SK-N-SH treated with all-trans-retinoic acid at 6 μM for 48 hours (cell line): ENCODE data around the gene PPA2.

Experiments
- ATAC-seq: fragments of 200-7000 bp; cut with Tn5 transposase; 3 replicates; pipeline ENCODE4 v1.9.1; 2020; ENCODE audit warnings: mild to moderate bottlenecking, moderate library complexity
- ARNTL ChIP-seq: fragments of 450-650 bp; formaldehyde crosslinking; IDR thresholded peaks from 2 replicates; pipeline ENCODE4 v1.5.0; 2020; ENCODE audit warnings: low read depth, mild to moderate bottlenecking, moderate library complexity, borderline replicate concordance
- BACH2 ChIP-seq: fragments of 250-450 bp; sonication (Bioruptor Pico); IDR thresholded peaks from 2 replicates; pipeline ENCODE4 v1.9.0; 2021; ENCODE audit warnings: mild to moderate bottlenecking, borderline replicate concordance
- CREB5 ChIP-seq: fragments of 250-450 bp; sonication (Bioruptor Pico); IDR thresholded peaks from 2 replicates; pipeline ENCODE4 v1.5.1; 2020; ENCODE audit warnings: low read depth, mild to moderate bottlenecking, moderate library complexity
- CSDC2 ChIP-seq: fragments of 250-450 bp; sonication (Bioruptor Pico); IDR thresholded peaks from 2 replicates; pipeline ENCODE4 v1.5.0; 2020; ENCODE audit warnings: mild to moderate bottlenecking, moderate library complexity
- ESRRG ChIP-seq: fragments of 250-450 bp; sonication (Bioruptor Pico); IDR thresholded peaks from 2 replicates; pipeline ENCODE4 v1.6.1; 2021; ENCODE audit warnings: mild to moderate bottlenecking
- GLIS3 ChIP-seq: fragments of 250-450 bp; sonication (Bioruptor Pico); IDR thresholded peaks from 2 replicates; pipeline ENCODE4 v1.5.0; 2020; ENCODE audit warnings: mild to moderate bottlenecking, moderate library complexity
- ISL1 ChIP-seq: fragments of 250-450 bp; sonication (Bioruptor Pico); IDR thresholded peaks from 2 replicates; pipeline ENCODE4 v2.1.2; 2022; ENCODE audit warnings: mild to moderate bottlenecking, moderate library complexity
- OSR1 ChIP-seq: fragments of 250-450 bp; sonication (Bioruptor Pico); IDR thresholded peaks from 2 replicates; pipeline ENCODE4 v1.8.0; 2022; ENCODE audit warnings: moderate library complexity, mild to moderate bottlenecking, inconsistent platforms
- POU6F1 ChIP-seq: fragments of 250-450 bp; sonication (Bioruptor Pico); IDR thresholded peaks from 2 replicates; pipeline ENCODE4 v1.8.0; 2021; ENCODE audit warnings: low read depth, mild to moderate bottlenecking, moderate library complexity, borderline replicate concordance
- RARB ChIP-seq: fragments of 250-450 bp; sonication (Bioruptor Pico); IDR thresholded peaks from 2 replicates; pipeline ENCODE4 v1.8.0; 2021; ENCODE audit warnings: mild to moderate bottlenecking, moderate library complexity
- SNAI2 ChIP-seq: fragments of 250-450 bp; sonication (Bioruptor Pico); IDR thresholded peaks from 2 replicates; pipeline ENCODE4 v1.5.0; 2020; ENCODE audit warnings: mild to moderate bottlenecking, moderate library complexity
- TOX ChIP-seq: fragments of 250-450 bp; sonication (Bioruptor Pico); IDR thresholded peaks from 2 replicates; pipeline ENCODE4 v1.8.0; 2021; ENCODE audit warnings: mild to moderate bottlenecking, moderate library complexity, borderline replicate concordance
- ZFP3 ChIP-seq: fragments of 250-450 bp; sonication (Bioruptor Pico); IDR thresholded peaks from 2 replicates; pipeline ENCODE4 v1.5.0; 2020; ENCODE audit warnings: mild to moderate bottlenecking, moderate library complexity
- ZFP30 ChIP-seq: fragments of 450-650 bp; formaldehyde crosslinking; IDR thresholded peaks from 2 replicates; pipeline ENCODE4 v1.5.0; 2022; ENCODE audit warnings: mild to moderate bottlenecking, moderate library complexity
- ZNF70 ChIP-seq: fragments of 450-650 bp; formaldehyde crosslinking; IDR thresholded peaks from 2 replicates; pipeline ENCODE4 v1.5.0; 2020; ENCODE audit warnings: mild to moderate bottlenecking, moderate library complexity
- ZNF8 ChIP-seq: fragments of 450-650 bp; formaldehyde crosslinking; IDR thresholded peaks from 2 replicates; pipeline ENCODE4 v1.5.0; 2020; ENCODE audit warnings: mild to moderate bottlenecking, moderate library complexity
- TF ChIP-seq, protein P1 (sequence below): fragments of 250-450 bp; sonication (Bioruptor Pico); IDR thresholded peaks from 2 replicates; pipeline ENCODE4 v1.5.0; 2020; ENCODE audit warnings: mild to moderate bottlenecking, moderate library complexity
- TF ChIP-seq, protein P2 (sequence below): fragments of 250-450 bp; sonication (Bioruptor Pico); IDR thresholded peaks from 2 replicates; pipeline ENCODE4 v1.8.0; 2020; ENCODE audit warnings: mild to moderate bottlenecking, moderate library complexity, borderline replicate concordance

Gene PPA2

GRCh38 chr4:105344141-105344540 is 129.7 kb downstream of the PPA2 start:
- ATAC-seq: no peak; the same call in 2 of the 3 replicates
- TF ChIP-seq ZFP30 (CRISPR knock-in tag): no peak
- TF ChIP-seq CSDC2 (CRISPR knock-in tag): no peak
- no peak for TF ChIP-seq ZNF70 (CRISPR knock-in tag)
- no peak for TF ChIP-seq CREB5 (CRISPR knock-in tag)
- no peak for TF ChIP-seq ESRRG (CRISPR knock-in tag)

DNA sequence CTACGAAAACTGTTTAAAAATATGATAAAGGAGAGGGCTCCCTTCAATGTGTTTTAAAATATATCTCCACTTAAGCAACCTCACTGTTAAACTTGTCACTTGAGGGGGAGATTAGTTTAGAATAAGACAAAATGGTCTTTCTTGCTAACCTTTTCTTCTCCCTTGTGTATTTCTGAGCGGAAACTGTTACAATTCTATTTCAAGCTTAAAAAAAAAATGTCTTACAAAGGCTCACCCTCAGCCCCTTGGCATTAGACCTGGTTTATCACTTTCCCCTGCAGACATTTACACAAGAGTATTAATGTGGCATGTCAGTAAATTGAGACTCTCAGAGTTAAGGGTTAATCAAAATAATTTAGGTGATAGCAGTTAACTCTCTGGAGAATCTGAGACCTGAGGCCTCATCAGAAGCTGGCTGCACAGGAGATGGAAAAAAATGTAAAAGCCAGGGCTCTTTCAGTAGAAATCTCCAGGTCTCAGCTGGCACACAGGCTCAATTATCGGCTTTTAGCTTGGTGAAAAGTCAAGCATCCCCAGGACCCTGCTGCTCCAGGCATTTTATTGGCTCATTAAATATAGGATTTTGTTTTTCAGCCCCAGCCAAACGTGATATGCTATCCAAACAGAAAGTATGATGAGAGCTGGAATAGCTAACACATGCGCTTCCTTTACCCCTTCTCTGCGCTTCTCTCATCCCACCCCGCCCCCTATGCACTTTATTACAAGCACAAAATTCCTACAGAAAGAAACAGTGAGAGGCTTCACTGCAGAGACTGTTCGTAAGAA is 130.5 kb downstream of the PPA2 start:
- ATAC-seq: peak; percentile 93
- TF ChIP-seq ZNF8 (CRISPR knock-in tag): no peak
- TF ChIP-seq RARB (CRISPR knock-in tag): no peak
- TF ChIP-seq SNAI2 (CRISPR knock-in tag): no peak
- TF ChIP-seq, protein P1, sequence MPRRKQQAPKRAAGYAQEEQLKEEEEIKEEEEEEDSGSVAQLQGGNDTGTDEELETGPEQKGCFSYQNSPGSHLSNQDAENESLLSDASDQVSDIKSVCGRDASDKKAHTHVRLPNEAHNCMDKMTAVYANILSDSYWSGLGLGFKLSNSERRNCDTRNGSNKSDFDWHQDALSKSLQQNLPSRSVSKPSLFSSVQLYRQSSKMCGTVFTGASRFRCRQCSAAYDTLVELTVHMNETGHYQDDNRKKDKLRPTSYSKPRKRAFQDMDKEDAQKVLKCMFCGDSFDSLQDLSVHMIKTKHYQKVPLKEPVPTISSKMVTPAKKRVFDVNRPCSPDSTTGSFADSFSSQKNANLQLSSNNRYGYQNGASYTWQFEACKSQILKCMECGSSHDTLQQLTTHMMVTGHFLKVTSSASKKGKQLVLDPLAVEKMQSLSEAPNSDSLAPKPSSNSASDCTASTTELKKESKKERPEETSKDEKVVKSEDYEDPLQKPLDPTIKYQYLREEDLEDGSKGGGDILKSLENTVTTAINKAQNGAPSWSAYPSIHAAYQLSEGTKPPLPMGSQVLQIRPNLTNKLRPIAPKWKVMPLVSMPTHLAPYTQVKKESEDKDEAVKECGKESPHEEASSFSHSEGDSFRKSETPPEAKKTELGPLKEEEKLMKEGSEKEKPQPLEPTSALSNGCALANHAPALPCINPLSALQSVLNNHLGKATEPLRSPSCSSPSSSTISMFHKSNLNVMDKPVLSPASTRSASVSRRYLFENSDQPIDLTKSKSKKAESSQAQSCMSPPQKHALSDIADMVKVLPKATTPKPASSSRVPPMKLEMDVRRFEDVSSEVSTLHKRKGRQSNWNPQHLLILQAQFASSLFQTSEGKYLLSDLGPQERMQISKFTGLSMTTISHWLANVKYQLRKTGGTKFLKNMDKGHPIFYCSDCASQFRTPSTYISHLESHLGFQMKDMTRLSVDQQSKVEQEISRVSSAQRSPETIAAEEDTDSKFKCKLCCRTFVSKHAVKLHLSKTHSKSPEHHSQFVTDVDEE: no peak
- TF ChIP-seq BACH2: no peak
- no peak for TF ChIP-seq POU6F1

GRCh38 chr4:105329081-105329480 is 144.8 kb downstream of the PPA2 start:
- no peak for ATAC-seq
- TF ChIP-seq ZNF70 (CRISPR knock-in tag): no peak
- no peak for TF ChIP-seq ISL1 (CRISPR knock-in tag)
- no peak for TF ChIP-seq BACH2
- TF ChIP-seq CREB5 (CRISPR knock-in tag): no peak
- TF ChIP-seq, protein P1: no peak
- no peak for TF ChIP-seq CSDC2 (CRISPR knock-in tag)
- no peak for TF ChIP-seq ESRRG (CRISPR knock-in tag)
- TF ChIP-seq OSR1 (CRISPR knock-in tag): no peak
- TF ChIP-seq, protein P2, sequence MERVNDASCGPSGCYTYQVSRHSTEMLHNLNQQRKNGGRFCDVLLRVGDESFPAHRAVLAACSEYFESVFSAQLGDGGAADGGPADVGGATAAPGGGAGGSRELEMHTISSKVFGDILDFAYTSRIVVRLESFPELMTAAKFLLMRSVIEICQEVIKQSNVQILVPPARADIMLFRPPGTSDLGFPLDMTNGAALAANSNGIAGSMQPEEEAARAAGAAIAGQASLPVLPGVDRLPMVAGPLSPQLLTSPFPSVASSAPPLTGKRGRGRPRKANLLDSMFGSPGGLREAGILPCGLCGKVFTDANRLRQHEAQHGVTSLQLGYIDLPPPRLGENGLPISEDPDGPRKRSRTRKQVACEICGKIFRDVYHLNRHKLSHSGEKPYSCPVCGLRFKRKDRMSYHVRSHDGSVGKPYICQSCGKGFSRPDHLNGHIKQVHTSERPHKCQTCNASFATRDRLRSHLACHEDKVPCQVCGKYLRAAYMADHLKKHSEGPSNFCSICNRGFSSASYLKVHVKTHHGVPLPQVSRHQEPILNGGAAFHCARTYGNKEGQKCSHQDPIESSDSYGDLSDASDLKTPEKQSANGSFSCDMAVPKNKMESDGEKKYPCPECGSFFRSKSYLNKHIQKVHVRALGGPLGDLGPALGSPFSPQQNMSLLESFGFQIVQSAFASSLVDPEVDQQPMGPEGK (CRISPR knock-in tag): no peak

DNA sequence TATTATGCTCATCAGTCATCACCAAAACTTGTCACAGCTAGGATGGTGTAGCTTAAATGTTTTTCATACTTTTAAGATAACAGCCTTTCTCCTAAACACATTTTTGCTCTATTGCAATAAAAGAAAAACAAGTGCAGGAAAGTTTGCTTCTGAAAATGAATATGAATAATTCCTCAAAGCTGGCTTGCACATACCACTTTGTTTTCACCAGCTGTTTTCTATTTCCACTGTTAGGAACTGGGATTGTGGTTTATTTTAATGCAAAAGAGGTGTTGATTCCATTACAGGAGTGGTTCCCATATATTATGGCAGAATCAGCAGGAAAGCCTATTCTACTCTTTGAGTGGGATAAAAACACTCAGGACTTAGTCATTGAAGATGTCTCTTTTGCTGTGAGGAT is 145.9 kb downstream of the PPA2 start:
- TF ChIP-seq ARNTL (no peak), BACH2 (no peak), ISL1 (CRISPR knock-in tag) (no peak), ZNF70 (CRISPR knock-in tag) (no peak), ZFP3 (CRISPR knock-in tag) (no peak), ZNF8 (CRISPR knock-in tag) (no peak), TOX (no peak), GLIS3 (CRISPR knock-in tag) (no peak), CSDC2 (CRISPR knock-in tag) (no peak), RARB (CRISPR knock-in tag) (no peak), CREB5 (CRISPR knock-in tag) (no peak), OSR1 (CRISPR knock-in tag) (no peak), ZFP30 (CRISPR knock-in tag) (no peak)
- TF ChIP-seq, protein P2 (CRISPR knock-in tag): no peak
- ATAC-seq: no peak
